Mucosa of descending colon (tissue), 3 donors: ENCODE data around the gene APP. TPM values are rescaled to one million over a fixed set of nuclear protein-coding genes. Genes with fewer than 3 reads are reported as not detected.
"Not testable (repeated sequence)": the region's sequence is repeated elsewhere in the genome, so short reads cannot be mapped to it uniquely, and the experiment has no call there.

Experiments used
- ATAC-seq: fragments of 200-7000 bp; cut with Tn5 transposase; one replicate; pipeline ENCODE4 v1.9.1; 2020; ENCODE audit warnings: mild to moderate bottlenecking, moderate library complexity
- DNase-seq, 3 donors: peaks; one replicate each; pipeline ENCODE4 v3.0.0-alpha.2; 2020
- H3K36me3 ChIP-seq: fragments of 200-600 bp; one replicate; pipeline ENCODE4 v1.8.0; 2021; ENCODE audit warnings: low read depth, mild to moderate bottlenecking
- H3K4me1 ChIP-seq: fragments of 200-600 bp; one replicate; pipeline ENCODE4 v1.8.0; 2021; ENCODE audit warnings: low read depth, mild to moderate bottlenecking
- H3K4me3 ChIP-seq: fragments of 200-600 bp; one replicate; pipeline ENCODE4 v1.8.0; 2021; ENCODE audit warnings: mild to moderate bottlenecking
- H3K9me3 ChIP-seq: fragments of 200-600 bp; one replicate; pipeline ENCODE4 v1.8.0; 2021; ENCODE audit warnings: mild to moderate bottlenecking
- CTCF ChIP-seq: fragments of 200-600 bp; IDR thresholded peaks from one replicate; pipeline ENCODE4 v1.8.0; 2022; ENCODE audit warnings: antibody characterized with exemption, mild to moderate bottlenecking
- intact Hi-C, 2 donors: fragments of 100-400 bp; cut with DNase I in 1 of 2; cut with micrococcal nuclease in 1 of 2; formaldehyde crosslinking; loops; one replicate each; pipeline versions ENCODE4 v1.11.0 to v1.11.1; 2022; cut with DNase I, micrococcal nuclease
- total RNA-seq, 3 donors: library from RNA; stranded (reverse); fragmentation: NEBNext Ultra II Directional in 2 of 3; extraction: Animal tissue kit (Norgen Biotek cat#: 25700) in 2 of 3; gene quantifications; one replicate each; pipeline versions ENCODE4 v1.2.1 to v1.2.4, GENCODE V29; 2021 to 2023
- donor health status: DM: no; HTN: no; CAD: no; lungs with moderate emphysema.
- donor health status: DM: no; HTN: no; CAD: no.
- donor health status: DM: no; HTN: yes; CAD: no.

APP gene
- total RNA-seq, 3 donors from 2014 or later, result 573 to 666 (median 579) TPM

DNA sequence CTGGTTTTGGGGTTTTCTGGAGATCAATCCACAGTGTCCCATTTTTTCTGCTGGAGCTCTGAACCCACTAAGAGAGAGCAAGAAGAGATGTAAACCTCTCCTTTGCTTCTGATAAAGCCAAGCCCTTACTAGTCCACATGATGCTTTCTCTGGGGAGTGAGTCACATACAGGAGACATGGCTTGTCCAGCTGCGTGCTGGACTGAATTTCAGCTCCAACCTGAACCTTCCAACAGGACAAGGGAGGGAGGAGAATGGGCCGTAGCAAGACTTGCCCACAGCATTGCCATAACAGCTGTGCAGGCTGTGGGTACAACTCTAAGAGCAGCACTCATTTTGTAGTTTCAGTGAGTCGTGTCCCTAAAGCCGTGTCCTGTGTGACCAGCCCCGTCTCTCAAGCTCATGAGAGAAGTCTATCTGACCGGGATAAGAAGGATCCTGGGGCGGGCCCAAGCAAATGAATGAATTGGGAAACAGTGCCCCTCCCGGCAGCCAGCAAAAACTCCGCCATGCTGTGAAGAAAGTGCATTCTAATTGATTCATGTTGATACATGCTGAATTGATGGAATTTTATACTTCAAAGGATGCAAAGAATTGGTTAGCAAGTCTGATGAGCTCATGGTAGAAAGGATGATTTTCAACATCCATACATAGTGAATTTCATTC lies 240.6 kb downstream of the APP start:
- no peak overlapping the region for H3K4me3 ChIP-seq
- ATAC-seq, result no peak
- intact Hi-C loops, result no loop called here

GRCh38 chr21:25927195-25927880 lies 243.2 kb downstream of the APP start:
- DNase-seq (no peak), ATAC-seq (no peak)
- intact Hi-C loops, result no loop called here
- H3K36me3 ChIP-seq, result no peaks in the 10 kb centered on the region
- H3K4me3 ChIP-seq, result no peak overlapping the region
- H3K9me3 ChIP-seq, result no peaks in the 10 kb centered on the region
- TF ChIP-seq CTCF, result no peak
- no peaks in the 10 kb centered on the region for H3K4me1 ChIP-seq

More for the DNA sequence above, 240.6 kb downstream of the APP start:
- DNase-seq, result no peak
- Histone ChIP-seq H3K4me1 (no peaks in the 10 kb centered on the region), H3K36me3 (no peaks in the 10 kb centered on the region), H3K9me3 (no peaks in the 10 kb centered on the region)
- TF ChIP-seq CTCF, result no peak

DNA sequence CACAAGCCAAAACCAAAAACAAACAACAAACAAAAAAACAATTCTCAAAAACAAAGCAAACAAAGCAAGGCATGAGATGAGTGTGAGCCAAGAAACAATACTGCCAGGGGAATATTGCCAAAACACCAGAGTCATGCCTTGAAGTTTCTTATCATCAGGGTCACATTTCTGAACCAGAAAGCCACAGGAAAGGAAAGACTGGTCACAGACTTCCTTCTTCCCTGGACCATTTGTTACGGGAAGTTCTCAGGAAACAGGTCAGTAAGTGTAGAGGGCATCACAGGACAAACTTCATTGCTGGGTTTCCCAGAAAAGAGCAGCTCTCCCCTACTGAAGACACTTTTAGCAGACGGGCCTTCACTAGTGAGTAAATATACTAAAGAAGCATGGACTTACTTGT lies 244.6 kb downstream of the APP start:
- Histone ChIP-seq H3K4me1 (no peaks in the 10 kb centered on the region), H3K9me3 (no peaks in the 10 kb centered on the region), H3K36me3 (no peaks in the 10 kb centered on the region), H3K4me3 (no peak overlapping the region)
- no peak for DNase-seq
- TF ChIP-seq CTCF, result no peak
- ATAC-seq, result peak; percentile 24
- intact Hi-C loops, result no loop called here

- H3K4me1 ChIP-seq, result no peaks in the 10 kb centered on the region
- no peak overlapping the region for H3K4me3 ChIP-seq
- H3K9me3 ChIP-seq, result no peaks in the 10 kb centered on the region
- ATAC-seq (no peak), DNase-seq (no peak)
- no peak for TF ChIP-seq CTCF
- intact Hi-C loops, result no loop called here
- H3K36me3 ChIP-seq, result no peaks in the 10 kb centered on the region
Observed at GRCh38 chr21:25925064-25925800, 245.3 kb downstream of the APP start.

DNA sequence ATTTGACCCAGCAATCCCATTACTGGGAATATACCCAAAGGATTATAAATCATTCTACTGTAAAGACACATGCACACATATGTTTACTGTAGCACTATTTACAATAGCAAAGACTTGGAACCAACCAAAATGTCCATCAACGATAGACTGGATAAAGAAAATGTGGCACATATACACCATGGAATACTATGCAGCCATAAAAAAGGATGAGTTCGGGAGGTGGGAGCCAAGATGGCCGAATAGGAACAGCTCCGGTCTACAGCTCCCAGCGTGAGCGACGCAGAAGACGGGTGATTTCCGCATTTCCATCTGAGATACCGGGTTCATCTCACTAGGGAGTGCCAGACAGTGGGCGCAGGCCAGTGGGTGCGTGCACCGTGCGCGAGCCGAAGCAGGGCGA lies 252.4 kb downstream of the APP start:
- intact Hi-C loops, DNase-seq, H3K4me3 ChIP-seq, H3K36me3 ChIP-seq, ATAC-seq, H3K9me3 ChIP-seq, H3K4me1 ChIP-seq: not testable (repeated sequence)

- no peak for TF ChIP-seq CTCF
- Histone ChIP-seq H3K9me3 (no peaks in the 10 kb centered on the region), H3K36me3 (no peaks in the 10 kb centered on the region), H3K4me1 (peaks cover 4% of the 10 kb centered on the region), H3K4me3 (no peak overlapping the region)
- intact Hi-C loops, result no loop called here
- DNase-seq, result no peak
- ATAC-seq, result no peak
Observed at GRCh38 chr21:25916226-25916625, 254.3 kb downstream of the APP start.
